Uterus (tissue), 4 donors: ENCODE measurements around the gene AADAT. TPM values are rescaled to one million over a fixed set of nuclear protein-coding genes. Genes with fewer than 3 reads are reported as not detected.

Experiments
- DNase-seq, 2 donors: peaks; one replicate each; pipeline ENCODE4 v3.0.0-alpha.2; 2019 to 2020
- H3K27ac ChIP-seq, 2 donors: fragments of 200-600 bp; sonication (generic); 1 replicate in 1 of 2; 2 replicates in 1 of 2; pipeline ENCODE4 v1.5.1; 2016 to 2018
- H3K27me3 ChIP-seq, 2 donors: fragments of 200-600 bp; sonication (generic); one replicate each; pipeline ENCODE4 v1.5.1; 2018 to 2019; ENCODE audit warnings: control low read depth in 1 of 2
- H3K36me3 ChIP-seq, 2 donors: fragments of 200-600 bp; sonication (generic); one replicate each; pipeline ENCODE4 v1.5.1; 2019; ENCODE audit warnings: control low read depth in 1 of 2
- H3K4me1 ChIP-seq, 2 donors: fragments of 200-600 bp; sonication (generic); one replicate each; pipeline ENCODE4 v1.5.1; 2018 to 2019; ENCODE audit warnings: control low read depth in 1 of 2
- H3K4me3 ChIP-seq, 2 donors: fragments of 200-600 bp; sonication (generic); 1 replicate in 1 of 2; 2 replicates in 1 of 2; pipeline ENCODE4 v1.5.1; 2018 to 2019; ENCODE audit warnings: mild to moderate bottlenecking in 1 of 2
- H3K9me3 ChIP-seq, 2 donors: fragments of 200-600 bp; sonication (generic); one replicate each; pipeline ENCODE4 v1.5.1; 2019; ENCODE audit warnings: control low read depth in 1 of 2
- POLR2A ChIP-seq, 2 donors: fragments of 450-650 bp; IDR thresholded peaks; one replicate each; pipeline ENCODE4 v1.6.1; 2016; ENCODE audit warnings: antibody characterized with exemption in 2 of 2, mild to moderate bottlenecking in 1 of 2, moderate library complexity in 1 of 2
- intact Hi-C: fragments of 100-400 bp; cut with DNase I; formaldehyde crosslinking; loops from one replicate; pipeline ENCODE4 v1.15.1; 2023; ENCODE audit warnings: low total_unique reads
- total RNA-seq, 4 donors: library from RNA; depleted of rRNA in 3 of 4; stranded (reverse); fragments of >200 nt in 3 of 4; gene quantifications; one replicate each; pipeline versions ENCODE4 v1.1.0 to v1.2.4, GENCODE V29; 2014 to 2023
- TF ChIP-seq, protein P1 (sequence below), 4 experiments: fragments of 200-600 bp in 2 of 4; fragments of 450-650 bp in 2 of 4; sonication (generic) in 2 of 4; IDR thresholded peaks; one replicate each; pipeline ENCODE4 v1.5.1; 2016 to 2019; ENCODE audit warnings: antibody characterized with exemption in 4 of 4, mild to moderate bottlenecking in 2 of 4, moderate library complexity in 1 of 4
- donor health status: DM: yes; HTN: yes; CAD: no.

The AADAT gene
- total RNA-seq, 4 donors from 2014 or later = 11.1 to 28.4 (median 17.6) TPM

DNA sequence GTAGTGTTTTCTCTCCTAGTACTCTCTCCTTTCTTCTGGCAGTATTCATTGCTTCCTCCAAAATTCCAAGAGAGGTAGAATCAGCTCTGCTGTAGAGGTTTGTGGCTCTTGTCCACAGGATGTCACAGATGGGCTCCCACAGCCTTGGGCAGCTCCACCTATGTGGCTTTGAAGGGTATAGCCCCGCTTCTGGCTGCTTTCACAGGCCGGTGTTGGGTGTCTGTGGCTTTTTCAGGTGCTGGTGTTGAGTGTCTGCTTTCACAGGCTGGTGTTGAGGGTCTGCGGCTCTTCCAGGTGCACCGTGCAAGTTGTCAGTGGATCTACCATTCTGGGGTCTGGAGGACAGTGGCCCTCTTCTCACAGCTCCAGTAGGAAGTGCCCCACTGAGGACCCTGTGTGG is 7.9 kb upstream of the AADAT start:
- Histone ChIP-seq H3K4me1 (no peaks in the 10 kb centered on the region), H3K27me3 (no peaks in the 10 kb centered on the region), H3K9me3 (no peaks in the 10 kb centered on the region), H3K4me3 (no peak overlapping the region), H3K36me3 (no peaks in the 10 kb centered on the region), H3K27ac (no peak overlapping the region)
- DNase-seq = no peak
- no peak for TF ChIP-seq POLR2A (IDR thresholded peaks at IDR 0.05)
- intact Hi-C loops = no loop called here

DNA sequence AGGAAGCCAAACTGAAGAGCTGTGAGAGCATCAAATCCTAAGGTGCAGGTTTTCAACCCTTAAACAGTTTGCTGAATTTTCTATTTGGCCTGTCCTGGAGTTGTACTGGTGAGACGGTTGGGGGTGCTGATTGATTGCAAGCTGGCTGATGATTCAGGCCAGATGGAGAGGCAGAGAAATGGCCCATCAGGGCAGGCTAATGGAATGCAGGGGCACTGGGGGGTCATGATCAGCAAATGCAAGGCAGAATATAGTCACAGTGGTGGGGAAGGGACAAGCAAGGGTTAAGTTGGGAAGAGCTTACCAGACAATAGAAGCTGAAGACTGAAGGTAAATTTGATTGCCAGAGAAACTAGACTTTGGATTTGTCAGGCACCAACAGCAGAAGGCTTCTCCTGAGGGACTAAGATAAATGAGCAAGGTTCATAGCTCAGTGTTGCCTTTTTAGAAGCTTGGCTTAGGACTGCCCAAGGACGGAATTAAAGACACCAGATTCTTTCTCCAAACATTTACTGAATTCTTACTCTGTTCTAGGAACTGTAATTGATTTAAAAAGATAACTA is 4.3 kb upstream of the AADAT start:
- no peaks in the 10 kb centered on the region for H3K36me3 ChIP-seq
- intact Hi-C loops = no loop called here
- H3K4me3 ChIP-seq = no peak overlapping the region
- TF ChIP-seq, protein P1, sequence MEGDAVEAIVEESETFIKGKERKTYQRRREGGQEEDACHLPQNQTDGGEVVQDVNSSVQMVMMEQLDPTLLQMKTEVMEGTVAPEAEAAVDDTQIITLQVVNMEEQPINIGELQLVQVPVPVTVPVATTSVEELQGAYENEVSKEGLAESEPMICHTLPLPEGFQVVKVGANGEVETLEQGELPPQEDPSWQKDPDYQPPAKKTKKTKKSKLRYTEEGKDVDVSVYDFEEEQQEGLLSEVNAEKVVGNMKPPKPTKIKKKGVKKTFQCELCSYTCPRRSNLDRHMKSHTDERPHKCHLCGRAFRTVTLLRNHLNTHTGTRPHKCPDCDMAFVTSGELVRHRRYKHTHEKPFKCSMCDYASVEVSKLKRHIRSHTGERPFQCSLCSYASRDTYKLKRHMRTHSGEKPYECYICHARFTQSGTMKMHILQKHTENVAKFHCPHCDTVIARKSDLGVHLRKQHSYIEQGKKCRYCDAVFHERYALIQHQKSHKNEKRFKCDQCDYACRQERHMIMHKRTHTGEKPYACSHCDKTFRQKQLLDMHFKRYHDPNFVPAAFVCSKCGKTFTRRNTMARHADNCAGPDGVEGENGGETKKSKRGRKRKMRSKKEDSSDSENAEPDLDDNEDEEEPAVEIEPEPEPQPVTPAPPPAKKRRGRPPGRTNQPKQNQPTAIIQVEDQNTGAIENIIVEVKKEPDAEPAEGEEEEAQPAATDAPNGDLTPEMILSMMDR (IDR thresholded peaks at IDR 0.05) = no peak
- TF ChIP-seq POLR2A (IDR thresholded peaks at IDR 0.05) = no peak
- DNase-seq = no peak
- no peaks in the 10 kb centered on the region for H3K4me1 ChIP-seq
- no peak overlapping the region for H3K27ac ChIP-seq
- no peaks in the 10 kb centered on the region for H3K27me3 ChIP-seq
- H3K9me3 ChIP-seq = no peaks in the 10 kb centered on the region

DNA sequence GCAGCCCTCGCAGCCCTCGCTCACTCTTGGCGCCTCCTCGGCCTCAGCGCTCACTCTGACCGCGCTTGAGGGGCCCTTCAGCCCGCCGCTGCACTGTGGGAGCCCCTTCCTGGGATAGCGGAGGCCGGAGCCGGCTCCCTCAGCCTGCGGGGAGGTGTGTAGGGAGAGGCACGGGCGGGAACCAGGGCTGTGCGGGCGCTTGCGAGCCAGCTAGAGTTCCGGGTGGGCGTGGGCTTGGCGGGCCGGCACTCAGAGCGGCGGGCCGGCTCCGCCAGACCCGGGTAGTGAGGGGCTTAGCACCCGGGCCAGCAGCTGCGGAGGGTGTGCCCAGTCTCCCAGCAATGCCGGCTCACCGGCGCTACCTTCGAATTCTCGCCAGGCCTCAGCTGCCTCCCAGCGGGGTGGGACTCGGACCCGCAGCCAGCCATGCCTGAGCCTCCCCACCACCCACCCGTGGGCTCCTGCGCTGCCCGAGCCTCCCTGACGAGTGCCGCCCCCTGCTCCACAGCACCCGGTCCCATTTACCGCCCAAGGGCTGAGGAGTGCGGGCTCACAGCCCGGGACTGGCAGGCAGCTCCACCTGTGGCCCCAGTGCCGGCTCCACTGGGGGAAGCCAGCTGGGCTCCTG is 1.4 kb upstream of the AADAT start:
- Histone ChIP-seq H3K27me3 (no peaks in the 10 kb centered on the region), H3K9me3 (no peaks in the 10 kb centered on the region), H3K27ac (no peak overlapping the region), H3K4me3 (no peak overlapping the region), H3K4me1 (no peaks in the 10 kb centered on the region), H3K36me3 (no peaks in the 10 kb centered on the region)
- DNase-seq = no peak
- TF ChIP-seq, protein P1 (IDR thresholded peaks at IDR 0.05) = no peak
- TF ChIP-seq POLR2A (IDR thresholded peaks at IDR 0.05) = no peak
- intact Hi-C loops = no loop called here

DNA sequence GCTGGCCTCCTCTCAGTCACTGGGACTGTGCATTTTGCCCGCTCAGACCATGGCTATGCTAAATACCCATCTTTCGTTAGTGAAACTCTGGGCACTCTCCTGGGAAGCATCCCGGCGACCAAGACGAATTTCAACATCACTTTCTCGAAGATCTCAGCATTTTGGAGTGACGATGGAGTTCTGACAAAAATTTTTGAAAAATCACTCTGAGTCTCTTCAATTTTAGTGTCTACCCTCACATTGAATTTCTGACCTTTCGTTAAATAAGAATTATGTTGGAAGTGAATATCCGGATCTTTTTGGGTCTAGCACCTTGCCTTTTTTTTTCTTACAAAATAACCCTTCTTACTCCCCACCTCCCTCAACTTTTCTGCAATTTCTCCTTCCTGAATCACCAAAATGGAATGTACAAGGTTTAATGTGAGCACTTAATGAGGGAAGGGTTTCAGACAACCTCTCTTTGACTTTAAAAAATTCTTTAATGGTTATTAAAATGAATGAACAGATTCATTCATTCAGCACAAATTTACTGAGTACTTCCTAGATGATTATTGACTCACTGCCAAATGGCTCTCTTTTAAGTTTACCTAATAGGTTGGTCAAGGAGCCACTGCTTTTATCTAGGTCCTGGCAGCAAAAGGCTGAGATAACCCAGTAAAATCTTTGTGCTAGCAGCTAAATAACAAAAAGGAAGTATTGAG is 746 bp upstream of the AADAT start:
- no peaks in the 10 kb centered on the region for H3K27me3 ChIP-seq
- TF ChIP-seq POLR2A (IDR thresholded peaks at IDR 0.05) = no peak
- TF ChIP-seq, protein P1 (IDR thresholded peaks at IDR 0.05) = no peak
- intact Hi-C loops = no loop called here
- H3K4me1 ChIP-seq = no peaks in the 10 kb centered on the region
- peak overlapping the region; percentile 55 to 60 for H3K4me3 ChIP-seq
- no peak for DNase-seq
- H3K9me3 ChIP-seq = no peaks in the 10 kb centered on the region
- H3K36me3 ChIP-seq = no peaks in the 10 kb centered on the region
- peak overlapping the region; percentile 62 to 78 for H3K27ac ChIP-seq

DNA sequence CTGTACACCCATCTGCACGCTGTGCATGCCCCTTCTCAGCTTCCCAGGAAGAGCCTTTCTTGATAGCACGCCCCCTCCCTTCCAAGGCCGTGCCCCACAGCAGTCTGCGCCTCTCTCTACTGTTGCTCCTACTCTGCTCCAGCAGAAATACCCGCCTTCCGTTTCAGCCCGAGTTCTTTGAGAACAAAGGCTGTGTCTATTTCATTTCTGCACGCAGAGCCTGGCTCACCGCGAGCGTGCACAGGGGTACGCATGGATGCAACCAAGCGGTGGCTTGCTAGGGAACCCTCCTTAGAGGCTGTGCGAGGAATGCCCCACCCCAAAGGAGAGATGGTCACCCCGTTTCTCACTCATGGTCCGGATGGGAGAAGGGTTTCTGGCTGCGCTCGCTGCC is 485 bp downstream of the AADAT start:
- Histone ChIP-seq H3K27ac (peak overlapping the region; percentile 62 to 78), H3K27me3 (no peaks in the 10 kb centered on the region), H3K4me3 (peak overlapping the region; percentile 55 to 60), H3K36me3 (no peaks in the 10 kb centered on the region), H3K4me1 (no peaks in the 10 kb centered on the region), H3K9me3 (no peaks in the 10 kb centered on the region)
- TF ChIP-seq, protein P1 (IDR thresholded peaks at IDR 0.05) = no peak
- no peak for TF ChIP-seq POLR2A (IDR thresholded peaks at IDR 0.05)
- DNase-seq = peak in 1 of 2 donors; percentile 19
- intact Hi-C loops = no loop called here
